ENCODE measurements around the gene CAPN10.

GRCh38 chr2:240620859-240621258 lies 34.3 kb downstream of the CAPN10 start:
- TF ChIP-seq EZH2 (IDR thresholded peaks at IDR 0.05; ENCODE audit: insufficient read depth, poor library complexity, severe bottlenecking) (no peak), EZH2phosphoT487 (IDR thresholded peaks at IDR 0.05; ENCODE audit: insufficient read depth, low read depth) (no peak)

Measured in GM23248 (cell line).